ENCODE data around the gene FKBP5.
"Not testable (repeated sequence)": the region's sequence is repeated elsewhere in the genome, so short reads cannot be mapped to it uniquely, and the experiment has no call there.

Gene FKBP5

GRCh38 chr6:35613762-35614161 is 75.0 kb downstream of the FKBP5 start:
- no peak for DNase-seq (ENCODE audit: low read depth in 2 of 2)

- DNase-seq (ENCODE audit: low read depth in 2 of 2) = no peak
Measured at GRCh38 chr6:35611240-35611639, 77.5 kb downstream of the FKBP5 start.

DNA sequence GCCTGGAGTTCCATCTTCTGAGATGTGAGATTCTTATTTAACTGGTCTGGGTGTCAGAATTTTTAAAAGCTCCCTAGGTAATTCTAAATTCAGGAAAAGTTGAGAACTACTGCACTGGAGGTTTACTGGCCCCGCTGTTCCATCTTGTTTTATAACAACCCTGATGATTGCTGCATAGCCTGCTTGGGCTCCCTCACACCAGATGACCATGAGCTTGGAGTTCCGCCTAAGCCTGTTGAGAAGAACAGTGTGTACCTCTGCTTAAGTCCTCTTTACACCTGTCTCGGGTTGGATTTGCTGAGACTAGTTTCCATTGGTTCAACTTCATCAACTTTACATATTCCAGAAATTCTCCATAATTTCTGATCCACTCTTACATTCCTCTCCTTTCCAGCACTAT is 77.9 kb downstream of the FKBP5 start:
- no peak for DNase-seq (ENCODE audit: low read depth in 2 of 2)

DNA sequence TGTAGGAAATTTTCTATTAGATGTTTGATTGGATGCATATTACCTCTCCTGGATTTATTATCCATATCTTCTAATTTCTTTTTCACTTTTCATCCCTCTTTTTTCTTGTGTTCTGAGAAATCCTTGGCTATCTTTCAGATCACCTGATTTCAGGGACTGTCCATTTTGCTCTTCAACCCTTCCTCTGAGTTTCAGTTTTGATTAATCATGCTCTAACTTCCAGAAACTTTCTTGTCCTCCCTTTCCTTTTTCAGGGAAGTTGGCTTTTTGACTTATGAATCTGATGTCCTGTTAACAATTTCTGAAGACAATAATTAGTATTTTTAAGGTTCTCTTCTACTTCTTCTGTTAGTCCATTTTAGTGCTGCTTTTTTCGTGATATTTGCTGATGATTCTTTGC is 79.1 kb downstream of the FKBP5 start:
- no peak for DNase-seq (ENCODE audit: low read depth in 2 of 2)

DNA sequence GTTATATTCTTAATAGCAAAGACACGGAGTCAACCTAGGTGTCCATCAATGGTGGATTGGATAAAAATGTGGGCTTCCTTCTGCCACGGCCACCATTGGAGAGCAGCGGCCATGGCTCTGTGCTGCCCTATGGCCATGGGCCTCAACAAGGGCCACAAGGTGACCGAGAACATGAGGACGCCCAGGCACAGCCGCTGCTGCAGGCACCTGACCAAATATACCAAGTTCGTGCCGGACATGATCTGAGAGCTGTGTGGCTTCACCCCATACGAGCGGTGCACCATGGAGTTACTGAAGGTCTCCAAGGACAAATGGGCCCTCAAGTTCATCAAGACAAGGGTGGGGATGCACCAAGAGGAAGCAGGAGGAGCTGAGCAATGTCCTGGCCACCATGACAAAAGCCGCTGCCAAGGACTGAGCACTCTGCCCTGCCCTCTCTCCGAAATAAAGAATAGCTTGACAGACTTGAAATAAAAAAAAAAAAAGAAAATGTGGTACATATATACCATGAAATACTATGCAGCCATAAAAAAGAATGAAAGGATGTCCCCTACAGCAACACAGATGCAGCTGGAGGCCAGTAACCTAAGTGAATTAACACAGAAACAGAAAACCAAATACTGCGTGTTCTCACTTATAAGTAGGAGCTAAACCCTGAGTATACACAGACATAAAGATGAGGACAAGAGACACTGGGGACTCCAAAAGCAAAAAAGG is 81.0 kb downstream of the FKBP5 start:
- no peak for DNase-seq (ENCODE audit: low read depth in 2 of 2)

- no peak for DNase-seq (ENCODE audit: low read depth in 2 of 2)
Measured at GRCh38 chr6:35605600-35605999, 83.1 kb downstream of the FKBP5 start.

DNA sequence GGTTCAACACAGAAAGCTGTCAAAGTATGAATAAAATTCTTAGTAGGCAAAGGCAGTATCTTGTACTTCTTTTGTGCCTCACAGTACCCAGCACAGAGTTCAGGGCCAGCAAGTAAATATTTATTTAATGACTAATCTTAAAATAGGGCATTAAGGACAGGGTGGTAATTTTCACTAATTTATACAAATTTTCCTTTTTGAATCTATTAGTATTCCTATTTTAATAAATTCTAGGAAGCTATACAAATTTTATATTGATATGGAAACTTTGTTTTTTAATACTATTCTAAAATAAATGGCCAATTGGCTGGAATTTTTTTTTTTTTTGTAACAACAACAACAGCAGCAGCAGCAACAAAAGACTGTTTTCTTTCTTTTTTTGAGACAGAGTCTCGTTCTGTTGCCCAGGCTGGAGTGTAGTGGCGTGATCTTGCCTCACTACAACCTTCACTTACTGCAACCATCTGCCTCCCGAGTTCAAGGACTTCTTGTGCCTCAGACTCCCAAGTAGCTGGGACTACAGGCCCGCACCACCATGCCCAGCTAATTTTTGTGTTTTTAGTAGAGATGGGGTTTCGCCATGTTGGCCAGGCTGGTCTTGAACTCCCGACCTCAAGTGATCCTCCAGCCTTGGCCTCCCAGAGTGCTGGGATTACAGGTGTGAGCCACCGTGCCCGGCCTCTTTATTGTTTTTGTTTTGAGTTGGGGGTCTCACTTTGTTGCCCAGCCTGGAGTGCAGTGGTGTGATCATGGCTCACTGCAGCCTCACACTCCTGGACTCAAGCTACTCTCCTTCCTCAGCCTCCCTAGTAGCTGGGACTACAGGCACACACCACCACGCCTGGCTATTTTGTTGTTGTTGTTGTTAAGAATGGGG is 85.2 kb downstream of the FKBP5 start:
- DNase-seq (ENCODE audit: low read depth in 2 of 2) = no peak

GRCh38 chr6:35602133-35602946 is 86.4 kb downstream of the FKBP5 start:
- DNase-seq (ENCODE audit: low read depth in 2 of 2) = no peak

GRCh38 chr6:35601331-35602132 is 87.2 kb downstream of the FKBP5 start:
- DNase-seq (ENCODE audit: low read depth in 2 of 2) = peak; percentile 38 to 51

- DNase-seq (ENCODE audit: low read depth in 2 of 2) = no peak
Measured at GRCh38 chr6:35600659-35601125, 88.0 kb downstream of the FKBP5 start.

DNA sequence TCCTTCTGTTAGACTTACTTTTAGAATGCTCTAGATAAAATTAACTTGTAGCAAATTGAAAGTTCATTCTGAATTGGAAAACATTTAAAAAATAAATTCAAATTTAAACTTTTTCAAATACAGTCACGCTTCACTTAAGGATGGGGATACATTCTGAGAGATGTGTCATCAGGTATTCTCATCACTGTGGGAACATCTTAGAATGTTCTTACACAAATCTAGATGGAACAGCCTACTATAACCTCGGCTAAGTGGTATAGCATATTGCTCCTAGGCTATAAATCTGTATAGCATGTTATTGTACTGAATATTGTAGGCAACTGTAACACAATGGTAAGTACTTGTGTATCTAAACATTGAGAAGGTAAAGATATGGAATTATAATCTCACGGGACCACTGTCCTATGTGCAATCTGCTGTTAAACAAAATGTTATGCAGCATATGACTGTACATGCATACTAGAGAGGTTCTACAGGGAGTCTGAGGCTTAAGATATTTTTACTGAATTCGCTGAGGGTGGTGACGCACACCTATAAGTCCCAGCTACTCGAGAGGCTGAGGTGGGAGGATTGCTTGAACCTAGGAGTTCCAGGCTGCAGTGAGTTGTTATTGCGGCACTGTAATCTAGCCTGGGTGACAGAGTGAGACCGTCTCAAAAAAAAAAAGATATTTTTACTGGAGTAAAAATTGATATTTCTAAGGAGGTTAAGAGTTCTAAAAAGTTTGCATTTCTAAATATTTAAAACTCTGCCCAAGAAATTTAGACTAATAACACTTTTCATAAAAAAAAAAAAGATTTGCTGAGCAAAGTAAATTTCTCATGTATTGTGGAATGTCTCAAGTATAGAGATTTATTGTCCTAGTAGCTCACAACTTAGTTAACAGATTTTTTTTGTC is 88.7 kb downstream of the FKBP5 start:
- no peak for DNase-seq (ENCODE audit: low read depth in 2 of 2)

- DNase-seq (ENCODE audit: low read depth in 2 of 2) = not testable (repeated sequence)
Measured at GRCh38 chr6:35598621-35599020, 90.1 kb downstream of the FKBP5 start.

GRCh38 chr6:35596448-35597442 is 92.0 kb downstream of the FKBP5 start:
- DNase-seq (ENCODE audit: low read depth in 2 of 2) = no peak

DNA sequence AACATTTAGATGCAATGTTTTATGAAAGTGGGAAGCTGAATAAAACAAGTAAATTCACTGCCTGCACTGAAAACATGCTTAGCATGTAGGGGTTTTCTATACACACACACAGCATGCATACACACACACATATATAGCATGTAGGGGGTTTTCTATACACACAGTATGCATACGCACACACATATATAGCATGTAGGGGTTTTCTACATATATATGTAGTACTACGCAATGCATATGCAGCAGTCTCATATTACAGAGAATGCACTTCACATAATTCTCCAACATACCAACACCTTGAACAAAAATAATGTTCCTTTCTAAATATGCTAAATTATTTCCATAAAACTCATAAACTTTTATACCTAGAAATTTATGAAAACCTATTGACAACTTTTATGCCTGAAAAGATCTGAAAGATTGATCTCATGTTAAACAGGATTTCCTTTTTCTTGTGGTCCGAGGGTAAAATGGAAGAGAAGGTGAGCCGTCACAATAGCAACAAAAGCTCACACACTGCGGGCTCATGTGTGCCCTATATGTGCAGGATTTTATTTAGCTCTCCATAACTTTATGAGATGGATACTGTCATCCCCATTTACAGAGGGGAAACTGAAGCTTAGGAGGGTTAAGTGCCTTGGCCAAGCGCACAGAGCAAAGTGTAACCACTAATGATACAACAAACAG is 94.1 kb downstream of the FKBP5 start:
- DNase-seq (ENCODE audit: low read depth in 2 of 2) = no peak

GRCh38 chr6:35592178-35592577 is 96.5 kb downstream of the FKBP5 start:
- DNase-seq (ENCODE audit: low read depth in 2 of 2) = no peak

DNA sequence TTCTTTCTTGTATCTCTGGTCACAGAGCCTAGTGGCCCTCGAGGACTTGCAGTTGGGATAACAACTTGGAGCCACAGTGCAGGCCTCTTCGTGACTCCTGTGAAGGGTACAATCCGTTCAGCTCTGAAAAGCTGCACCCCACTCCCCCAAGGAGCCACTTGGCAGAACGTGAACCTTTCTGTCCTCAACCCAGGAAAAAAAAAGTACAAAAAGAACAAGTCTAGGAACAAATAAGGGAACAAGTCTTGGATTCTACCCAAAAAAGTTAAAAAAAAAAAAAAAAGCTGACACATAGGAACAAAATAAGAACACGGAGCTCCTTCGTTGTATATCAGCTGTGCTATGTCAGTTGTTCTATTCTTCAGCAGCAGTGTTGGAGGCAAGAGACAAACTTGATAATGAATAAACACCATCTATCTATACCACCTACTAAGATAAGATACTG is 98.1 kb downstream of the FKBP5 start:
- no peak for DNase-seq (ENCODE audit: low read depth in 2 of 2)

DNA sequence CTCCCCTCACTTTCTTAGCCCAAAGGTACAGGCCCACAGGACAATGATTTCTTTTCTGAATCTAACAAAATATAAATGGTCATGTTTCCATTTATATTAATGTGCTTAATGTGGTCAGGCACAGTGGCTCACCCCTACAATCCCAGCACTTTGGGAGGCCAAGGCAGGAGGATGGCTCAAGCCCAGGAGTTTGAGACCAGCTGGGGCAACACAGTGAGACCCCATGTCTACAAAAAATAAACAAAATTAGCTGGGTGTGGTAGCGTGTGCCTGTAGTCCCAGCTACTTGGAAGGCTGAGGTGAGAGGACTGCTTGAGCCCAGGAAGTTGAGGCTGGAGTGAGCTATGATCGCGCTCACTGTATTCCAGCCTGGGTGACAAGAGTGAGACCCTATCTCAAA is 98.8 kb downstream of the FKBP5 start:
- no peak for DNase-seq (ENCODE audit: low read depth in 2 of 2)

DNA sequence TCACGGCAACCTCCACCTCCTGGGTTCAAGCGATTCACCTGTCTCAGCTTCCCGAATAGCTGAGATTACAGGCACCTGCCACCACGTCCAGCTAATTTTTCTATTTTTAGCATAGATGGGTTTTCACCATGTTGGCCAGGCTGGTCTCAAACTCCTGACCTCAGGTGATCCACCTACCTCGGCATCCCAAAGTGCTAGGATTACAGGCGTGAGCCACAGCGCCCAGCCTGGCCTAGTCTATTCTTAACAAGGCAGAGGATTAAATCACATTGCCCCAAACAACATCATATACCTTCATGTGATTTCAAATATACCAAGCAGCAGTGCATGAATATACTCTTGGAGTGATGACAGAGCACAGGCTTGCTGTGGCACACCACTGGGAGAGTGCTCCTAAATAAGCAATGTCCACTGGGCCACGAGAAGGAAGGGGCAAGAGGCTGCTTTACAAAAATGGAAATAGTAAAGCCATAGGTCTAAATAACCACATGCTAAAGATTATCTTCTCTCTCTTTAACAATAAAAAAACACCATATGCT is 99.4 kb downstream of the FKBP5 start:
- no peak for DNase-seq (ENCODE audit: low read depth in 2 of 2)
